Heart left ventricle (tissue), 13 donors: Measurements from ENCODE around the gene NFATC1.

Experiments used
- POLR2A ChIP-seq, 2 donors: fragments of 450-650 bp; IDR thresholded peaks; one replicate each; pipeline ENCODE4 v1.6.1; 2017; ENCODE audit warnings: antibody characterized with exemption in 2 of 2, mild to moderate bottlenecking in 2 of 2, moderate library complexity in 2 of 2
- TF ChIP-seq, protein P1 (sequence below), 12 donors: fragments of 200-600 bp; sonication (generic) in 4 of 12; IDR thresholded peaks; one replicate each; pipeline versions ENCODE4 v1.5.0 to v1.8.0; 2018 to 2022; ENCODE audit warnings: antibody characterized with exemption in 12 of 12, mild to moderate bottlenecking in 5 of 12
- donor health status: ischemic (EF 13 %, LVEDD 7.1; RV severe dilation, severe dysfunction).
- donor health status: DM: no; HTN: yes; CAD: no.
- donor health status: DM: no; HTN: no; CAD: no.
- donor health status: ischemic (EF 25% LVEDD 6.9; RV normal size, moderate dysfunction).
- donor health status: ischemic (EF 25% LVEDD 5.7; RV mildly dilated, moderate dysfunction).
- donor health status: ischemic (EF 35%, LVEDD 5.7; RV mildly dilated, moderate dysfunction).
- donor health status: nonischemic (EF 11% LVEDD 7.7; RV severe dilation, severe dysfunction).
- donor health status: DM: yes; HTN: yes; CAD: no.
- donor health status: PGD.
- donor health status: ischemic (EF 29% LVEDD 5.4; RV normal size, mild dysfunction).
- donor health status: nonischemic (EF 23%, LVEDD 6.1; RV moderate dilation, normal function).

DNA sequence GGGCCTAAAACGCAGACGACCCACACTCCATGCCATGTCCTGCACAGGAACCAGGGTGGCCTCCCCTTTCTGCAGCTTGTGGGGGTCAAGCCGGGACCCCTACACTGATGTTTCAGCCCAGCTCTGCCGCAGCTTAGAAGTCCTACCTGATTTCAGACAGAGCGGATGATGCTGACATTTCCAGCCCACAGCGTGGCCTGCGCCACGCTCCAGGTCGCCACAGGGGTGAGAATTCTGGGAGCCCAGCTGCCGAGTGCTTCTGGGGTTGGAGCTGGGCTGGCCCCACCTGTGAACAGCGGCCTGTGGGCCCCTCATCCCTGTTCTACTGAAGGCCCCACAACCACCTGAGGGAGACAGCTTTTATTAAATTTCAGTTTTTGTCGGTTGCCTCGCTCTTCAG, 77.2 kb downstream of the NFATC1 start:
- TF ChIP-seq POLR2A (IDR thresholded peaks at IDR 0.05): no peak
- TF ChIP-seq, protein P1, sequence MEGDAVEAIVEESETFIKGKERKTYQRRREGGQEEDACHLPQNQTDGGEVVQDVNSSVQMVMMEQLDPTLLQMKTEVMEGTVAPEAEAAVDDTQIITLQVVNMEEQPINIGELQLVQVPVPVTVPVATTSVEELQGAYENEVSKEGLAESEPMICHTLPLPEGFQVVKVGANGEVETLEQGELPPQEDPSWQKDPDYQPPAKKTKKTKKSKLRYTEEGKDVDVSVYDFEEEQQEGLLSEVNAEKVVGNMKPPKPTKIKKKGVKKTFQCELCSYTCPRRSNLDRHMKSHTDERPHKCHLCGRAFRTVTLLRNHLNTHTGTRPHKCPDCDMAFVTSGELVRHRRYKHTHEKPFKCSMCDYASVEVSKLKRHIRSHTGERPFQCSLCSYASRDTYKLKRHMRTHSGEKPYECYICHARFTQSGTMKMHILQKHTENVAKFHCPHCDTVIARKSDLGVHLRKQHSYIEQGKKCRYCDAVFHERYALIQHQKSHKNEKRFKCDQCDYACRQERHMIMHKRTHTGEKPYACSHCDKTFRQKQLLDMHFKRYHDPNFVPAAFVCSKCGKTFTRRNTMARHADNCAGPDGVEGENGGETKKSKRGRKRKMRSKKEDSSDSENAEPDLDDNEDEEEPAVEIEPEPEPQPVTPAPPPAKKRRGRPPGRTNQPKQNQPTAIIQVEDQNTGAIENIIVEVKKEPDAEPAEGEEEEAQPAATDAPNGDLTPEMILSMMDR (IDR thresholded peaks at IDR 0.05): no peak
